ENCODE measurements around the gene NCL.

The NCL gene

DNA sequence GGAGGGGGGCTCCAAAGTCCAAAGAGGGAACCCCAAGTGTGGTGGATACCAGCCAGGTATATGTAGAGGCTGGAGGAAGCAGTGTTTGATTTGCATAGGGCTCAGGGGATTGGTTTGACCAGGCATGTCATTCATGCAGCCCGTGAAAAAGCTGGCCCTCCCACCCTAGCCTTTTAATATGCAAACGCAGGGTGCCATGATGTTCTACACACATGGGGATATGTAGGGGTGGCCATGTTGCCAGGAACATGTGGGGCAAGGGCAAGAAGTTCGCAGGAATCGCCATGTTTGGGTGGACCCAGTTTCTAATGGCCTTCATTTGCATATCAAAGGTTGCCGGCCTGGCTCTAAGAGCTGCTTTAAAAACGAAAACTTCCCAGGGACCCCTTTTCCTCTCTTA lies 35.1 kb downstream of the NCL start:
- TF ChIP-seq, protein P1, sequence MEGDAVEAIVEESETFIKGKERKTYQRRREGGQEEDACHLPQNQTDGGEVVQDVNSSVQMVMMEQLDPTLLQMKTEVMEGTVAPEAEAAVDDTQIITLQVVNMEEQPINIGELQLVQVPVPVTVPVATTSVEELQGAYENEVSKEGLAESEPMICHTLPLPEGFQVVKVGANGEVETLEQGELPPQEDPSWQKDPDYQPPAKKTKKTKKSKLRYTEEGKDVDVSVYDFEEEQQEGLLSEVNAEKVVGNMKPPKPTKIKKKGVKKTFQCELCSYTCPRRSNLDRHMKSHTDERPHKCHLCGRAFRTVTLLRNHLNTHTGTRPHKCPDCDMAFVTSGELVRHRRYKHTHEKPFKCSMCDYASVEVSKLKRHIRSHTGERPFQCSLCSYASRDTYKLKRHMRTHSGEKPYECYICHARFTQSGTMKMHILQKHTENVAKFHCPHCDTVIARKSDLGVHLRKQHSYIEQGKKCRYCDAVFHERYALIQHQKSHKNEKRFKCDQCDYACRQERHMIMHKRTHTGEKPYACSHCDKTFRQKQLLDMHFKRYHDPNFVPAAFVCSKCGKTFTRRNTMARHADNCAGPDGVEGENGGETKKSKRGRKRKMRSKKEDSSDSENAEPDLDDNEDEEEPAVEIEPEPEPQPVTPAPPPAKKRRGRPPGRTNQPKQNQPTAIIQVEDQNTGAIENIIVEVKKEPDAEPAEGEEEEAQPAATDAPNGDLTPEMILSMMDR (IDR thresholded peaks at IDR 0.05; ENCODE audit: extremely low read depth, missing control alignments): no peak
- no peak for DNase-seq (ENCODE audit: low spot score)

DNA sequence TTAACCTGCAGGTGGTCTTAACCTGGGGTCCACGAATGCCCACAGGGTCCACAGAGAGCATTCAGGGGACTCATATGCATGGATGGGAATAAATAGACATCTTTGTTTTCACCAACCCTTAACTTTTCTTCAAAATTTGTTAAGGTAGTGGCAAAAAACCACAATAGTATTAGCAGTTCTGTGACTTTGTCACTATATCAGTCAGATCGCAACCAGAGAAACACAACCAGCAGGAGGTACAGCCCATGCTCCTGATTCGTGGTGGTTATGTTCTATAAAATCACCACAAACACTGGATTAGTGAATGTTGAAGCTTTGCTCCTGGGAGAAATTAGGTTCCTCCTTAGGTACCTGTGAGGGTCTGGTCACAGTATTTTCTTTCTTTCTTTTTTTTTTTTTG lies 37.2 kb downstream of the NCL start:
- TF ChIP-seq, protein P1 (IDR thresholded peaks at IDR 0.05; ENCODE audit: extremely low read depth, missing control alignments): no peak

DNA sequence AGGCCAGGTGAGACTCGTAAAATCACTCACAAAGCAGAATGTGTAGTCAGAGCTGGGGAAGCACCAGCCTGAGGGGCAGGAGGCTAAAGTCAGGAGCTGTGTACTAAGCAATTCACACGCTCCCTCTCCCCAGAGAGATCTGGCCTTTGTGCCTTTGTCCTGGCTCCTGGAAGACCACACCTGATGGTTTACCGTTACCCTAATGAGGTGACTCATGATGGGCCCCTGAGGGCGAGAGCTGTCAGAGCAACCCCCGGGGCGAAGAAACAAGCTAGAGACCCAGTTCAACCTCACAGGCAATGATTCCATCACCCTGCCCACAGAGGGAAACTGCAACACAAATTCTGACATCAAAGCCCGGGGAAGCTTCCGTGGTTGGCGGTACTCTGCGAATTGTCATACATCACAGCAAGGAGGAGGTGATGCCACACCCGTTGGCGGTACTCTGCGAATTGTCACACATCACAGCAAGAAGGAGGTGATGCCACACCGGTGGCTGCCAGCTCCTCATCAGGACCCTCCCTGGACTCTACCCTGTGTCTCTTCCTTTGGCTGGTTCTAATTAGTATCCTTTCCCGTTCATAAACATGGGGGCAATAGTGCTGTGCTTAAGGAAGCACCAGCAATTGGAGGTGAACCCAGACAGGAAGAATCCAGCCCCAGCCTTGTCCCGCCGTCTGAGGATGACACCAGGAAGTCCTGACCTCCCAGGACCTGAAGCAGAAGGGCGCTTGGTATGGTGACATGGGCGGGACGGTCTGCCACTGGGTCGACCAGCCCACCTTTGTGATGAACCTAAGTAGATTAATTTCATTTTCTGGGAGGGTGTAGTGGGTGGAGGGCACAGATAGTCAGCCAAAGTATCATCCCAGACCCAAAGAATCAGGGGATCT lies 38.2 kb downstream of the NCL start:
- TF ChIP-seq, protein P1 (IDR thresholded peaks at IDR 0.05; ENCODE audit: extremely low read depth, missing control alignments): no peak

More for the DNA sequence above, 37.2 kb downstream of the NCL start:
- DNase-seq (ENCODE audit: low spot score): no peak

DNA sequence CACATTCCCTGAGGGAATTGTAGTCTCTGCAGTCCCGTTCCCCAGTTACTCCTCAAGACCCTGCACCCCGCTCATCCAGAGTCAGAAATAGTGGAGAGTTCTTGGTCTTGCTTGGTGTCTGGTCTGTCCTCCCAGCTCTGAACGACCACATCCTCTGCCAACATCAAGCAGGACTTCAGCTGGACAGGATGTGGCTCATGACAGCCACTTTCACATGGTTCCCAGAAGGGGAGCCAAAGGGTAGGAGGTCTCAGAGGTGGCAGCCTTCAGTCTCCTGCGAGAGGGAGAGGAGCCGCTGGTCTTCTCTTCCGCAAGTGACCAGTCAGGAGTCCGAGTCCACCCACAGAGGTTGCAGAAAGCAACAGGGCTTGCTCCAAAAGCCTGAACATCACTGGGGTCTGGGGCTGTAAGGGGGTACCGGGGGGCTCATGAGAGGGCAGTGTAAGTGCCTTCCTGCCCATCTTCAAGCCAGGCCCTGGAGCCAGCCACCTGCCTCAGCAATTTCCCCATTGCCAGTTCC lies 38.9 kb downstream of the NCL start:
- TF ChIP-seq, protein P1 (IDR thresholded peaks at IDR 0.05; ENCODE audit: extremely low read depth, missing control alignments): no peak
- DNase-seq (ENCODE audit: low spot score): no peak

More for the DNA sequence above, 38.2 kb downstream of the NCL start:
- no peak for DNase-seq (ENCODE audit: low spot score)

DNA sequence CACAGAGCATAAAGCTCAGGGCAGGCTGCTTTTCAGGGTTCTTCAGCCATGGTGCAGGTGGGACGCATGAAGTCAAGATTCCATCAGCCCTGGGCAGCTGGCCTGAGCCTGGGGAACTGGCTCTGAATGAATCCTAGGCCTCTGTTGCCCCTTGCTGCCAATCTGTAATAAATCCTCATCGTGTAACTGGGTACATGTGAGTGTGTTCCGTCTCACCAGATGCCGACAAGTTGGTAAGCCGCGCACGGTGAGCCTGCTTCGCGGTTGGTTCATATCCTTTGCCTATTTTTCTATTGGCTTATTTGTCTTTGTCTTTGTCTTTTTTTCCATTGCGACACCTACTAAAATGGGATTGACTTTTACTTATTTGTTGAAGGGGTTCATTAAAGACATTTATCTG lies 41.1 kb downstream of the NCL start:
- no peak for DNase-seq (ENCODE audit: low spot score)
- TF ChIP-seq, protein P1 (IDR thresholded peaks at IDR 0.05; ENCODE audit: extremely low read depth, missing control alignments): no peak

DNA sequence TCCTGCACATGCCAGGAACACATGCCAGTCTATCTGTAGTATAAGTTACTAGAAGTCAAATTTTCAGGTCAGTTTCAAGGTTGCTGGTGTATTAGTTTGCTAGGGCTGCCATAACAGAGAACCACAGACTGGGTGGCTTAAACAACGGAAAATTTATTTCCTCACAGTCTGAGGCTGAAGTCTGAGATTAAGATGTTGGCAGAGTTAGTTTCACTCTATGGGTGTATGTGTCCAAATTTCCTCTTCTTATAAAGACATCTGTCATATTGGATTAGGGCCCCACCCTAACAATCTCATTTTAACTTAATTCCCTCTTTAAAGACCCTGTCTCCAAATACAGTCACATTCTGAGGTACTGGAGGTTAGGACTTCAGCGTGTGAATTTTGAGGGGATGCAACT lies 42.2 kb downstream of the NCL start:
- no peak for DNase-seq (ENCODE audit: low spot score)

More for the DNA sequence above, 42.2 kb downstream of the NCL start:
- TF ChIP-seq, protein P1 (IDR thresholded peaks at IDR 0.05; ENCODE audit: extremely low read depth, missing control alignments): no peak
